HG02970 (cell line): ENCODE data around the gene IL18R1.

ENCODE experiments used
- ATAC-seq: cut with Tn5 transposase; IDR thresholded peaks from one replicate; pipeline ENCODE4 v1.9.1; 2021; ENCODE audit warnings: mild to moderate bottlenecking, moderate library complexity, moderate number of reproducible peaks; ENCODE audit not compliant: unreplicated experiment, low FRiP score

The IL18R1 gene

DNA sequence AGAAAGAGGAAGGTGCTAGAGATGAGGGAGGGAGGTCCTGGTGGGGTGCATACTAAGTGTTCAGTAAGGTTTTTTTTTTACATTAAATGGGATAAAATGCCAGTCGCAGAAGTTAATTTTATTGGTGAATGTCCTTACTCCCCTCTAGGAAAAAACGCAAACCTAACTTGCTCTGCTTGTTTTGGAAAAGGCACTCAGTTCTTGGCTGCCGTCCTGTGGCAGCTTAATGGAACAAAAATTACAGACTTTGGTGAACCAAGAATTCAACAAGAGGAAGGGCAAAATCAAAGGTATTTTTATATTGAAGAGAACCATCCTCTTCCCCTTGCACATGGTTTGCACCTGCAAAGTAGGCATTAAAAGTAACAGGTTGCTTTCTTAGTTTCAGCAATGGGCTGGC lies 12.7 kb upstream of the IL18R1 start:
- ATAC-seq, result no peak

DNA sequence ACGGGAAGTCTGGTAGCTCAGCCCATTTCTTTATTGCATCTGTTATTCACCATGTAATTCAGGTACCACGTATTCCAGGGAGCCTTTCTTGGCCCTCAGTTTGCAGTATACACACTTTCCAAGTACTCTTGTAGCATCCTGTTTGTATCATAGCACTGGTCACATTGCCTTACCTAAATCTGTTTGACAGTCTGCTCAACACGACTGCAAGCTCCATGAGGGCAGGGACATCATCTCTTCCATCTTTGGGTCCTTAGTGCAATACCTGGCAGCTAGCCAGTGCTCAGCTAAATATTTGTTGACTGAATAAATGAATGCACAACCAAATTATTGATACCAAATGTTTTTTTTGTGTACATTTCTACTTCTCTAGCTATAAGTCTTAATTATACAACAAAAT lies 11.2 kb upstream of the IL18R1 start:
- ATAC-seq, result no peak

DNA sequence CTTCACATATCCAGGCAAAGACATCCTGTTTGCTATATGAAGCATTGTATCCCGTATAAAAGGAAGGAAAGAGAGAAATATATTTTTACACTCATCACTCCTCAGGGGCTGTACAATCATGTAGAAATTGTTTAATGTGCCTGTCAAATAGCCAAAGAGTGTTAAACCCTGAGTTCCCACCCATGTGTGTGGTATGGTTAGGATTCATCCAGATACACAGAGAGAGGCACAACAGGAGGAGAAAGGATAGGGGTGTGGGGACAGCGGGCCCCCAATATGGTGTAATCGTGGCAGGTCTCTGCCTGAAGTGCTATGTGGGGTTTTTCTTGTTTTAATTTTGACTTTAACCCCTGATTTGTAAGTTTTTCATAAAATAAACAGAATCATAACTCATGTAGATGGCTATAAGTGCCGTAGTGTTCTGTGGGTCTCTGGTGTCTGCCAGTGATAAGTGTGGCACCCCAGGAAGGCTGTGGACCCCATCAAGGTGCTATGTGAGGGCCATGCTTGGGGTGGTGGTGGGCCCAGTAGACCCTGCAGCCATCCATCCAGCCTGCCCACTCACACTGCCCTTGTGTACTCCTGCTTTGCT lies 10.2 kb upstream of the IL18R1 start:
- no peak for ATAC-seq

DNA sequence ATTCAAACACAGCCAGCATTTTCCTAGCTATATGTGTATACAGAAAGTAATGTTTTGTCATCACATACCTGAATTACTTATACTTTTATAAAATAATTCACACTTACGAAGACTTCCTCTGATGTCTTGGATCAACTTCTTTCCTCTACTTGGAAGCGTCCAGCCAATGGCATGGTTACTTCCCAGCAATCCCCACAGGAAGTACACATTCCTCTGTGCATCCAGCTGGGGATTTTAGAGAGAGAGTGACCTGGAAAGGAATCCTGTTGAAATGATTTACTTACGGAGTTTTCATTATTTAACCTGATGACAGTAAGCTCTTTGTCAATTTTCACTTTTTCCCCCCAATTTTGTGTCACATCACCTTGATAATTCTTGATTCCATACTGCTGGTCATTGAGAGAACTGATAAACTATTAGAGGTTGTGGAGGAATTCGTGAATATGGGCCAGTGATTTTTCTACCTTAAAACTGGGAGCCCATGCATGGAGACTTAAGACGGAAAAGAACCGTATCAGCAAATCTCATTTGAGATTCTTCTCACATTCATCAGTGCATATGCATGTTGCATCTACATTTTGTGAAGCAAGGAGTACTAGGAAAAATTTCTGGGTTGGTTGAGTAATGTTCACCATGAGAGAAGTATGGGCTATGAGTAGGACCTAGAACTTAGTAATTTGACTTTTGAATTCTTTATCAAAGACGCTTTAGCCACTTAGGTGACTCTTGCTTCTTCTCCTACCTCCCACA lies 9.0 kb upstream of the IL18R1 start:
- no peak for ATAC-seq

DNA sequence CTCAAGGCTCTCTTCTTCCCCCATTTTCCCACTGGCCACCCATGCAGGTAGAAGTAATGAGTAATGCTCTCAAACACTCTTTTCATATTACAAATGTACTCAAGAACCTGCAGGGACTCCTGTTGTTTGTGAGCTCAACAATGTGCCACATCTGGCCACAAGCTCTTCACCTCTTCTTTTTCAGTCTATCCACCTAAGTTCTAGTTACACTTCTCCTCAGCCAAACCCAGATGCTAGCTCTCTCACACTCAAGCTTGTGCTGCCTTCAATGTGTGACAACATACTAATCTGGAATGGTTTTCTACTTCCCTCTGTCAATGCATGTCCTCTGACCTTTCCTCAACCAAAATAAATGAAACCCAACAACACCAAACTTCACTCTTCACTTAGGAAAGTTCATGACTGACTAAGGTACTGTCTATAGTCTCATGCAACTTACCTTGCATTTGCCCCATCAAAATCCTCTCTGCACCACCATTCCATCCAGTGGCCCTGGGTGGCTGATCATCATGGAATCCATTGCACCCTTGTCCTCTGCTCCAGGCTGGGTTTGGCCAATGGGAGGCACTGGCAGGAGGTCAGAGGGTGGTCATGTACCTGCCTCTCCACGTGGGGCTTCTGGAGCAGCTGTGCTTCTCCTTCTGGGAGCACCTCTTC lies 5.3 kb upstream of the IL18R1 start:
- no peak for ATAC-seq

DNA sequence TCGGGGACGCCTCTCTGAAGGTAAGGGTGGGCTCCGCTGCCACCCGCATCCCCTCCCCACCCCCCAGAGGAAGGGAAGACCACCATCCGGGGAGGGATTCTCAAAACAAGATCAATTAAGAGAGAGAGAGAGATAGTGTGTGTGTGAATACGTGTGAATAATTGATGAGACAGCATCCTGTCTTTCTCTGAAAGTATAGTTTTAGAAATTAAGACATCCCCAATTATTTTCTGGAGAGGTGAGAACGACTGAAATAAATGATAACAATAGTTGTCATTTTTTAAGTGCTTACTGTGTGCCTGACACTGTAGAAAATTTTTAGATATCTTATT lies 751 bp downstream of the IL18R1 start:
- ATAC-seq, result no peak

DNA sequence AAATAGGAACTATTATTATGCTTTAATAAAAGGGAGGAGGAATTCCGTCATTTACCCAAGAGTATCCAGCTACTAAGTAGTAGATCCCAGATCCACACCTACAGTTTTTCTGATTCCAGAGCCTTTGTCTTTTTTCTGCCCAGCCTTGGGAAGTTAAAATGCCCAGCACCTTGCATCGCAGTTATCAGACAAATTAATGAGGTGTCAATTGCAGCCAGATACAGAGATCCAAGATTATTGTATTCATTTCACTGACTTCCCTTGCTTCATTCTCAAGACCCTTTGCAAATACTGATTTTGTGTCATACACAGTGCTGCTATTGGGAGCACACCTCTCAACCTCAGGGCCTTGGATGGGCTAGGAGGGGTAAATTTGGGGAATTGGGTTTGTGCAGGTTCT lies 1.1 kb downstream of the IL18R1 start:
- no peak for ATAC-seq

DNA sequence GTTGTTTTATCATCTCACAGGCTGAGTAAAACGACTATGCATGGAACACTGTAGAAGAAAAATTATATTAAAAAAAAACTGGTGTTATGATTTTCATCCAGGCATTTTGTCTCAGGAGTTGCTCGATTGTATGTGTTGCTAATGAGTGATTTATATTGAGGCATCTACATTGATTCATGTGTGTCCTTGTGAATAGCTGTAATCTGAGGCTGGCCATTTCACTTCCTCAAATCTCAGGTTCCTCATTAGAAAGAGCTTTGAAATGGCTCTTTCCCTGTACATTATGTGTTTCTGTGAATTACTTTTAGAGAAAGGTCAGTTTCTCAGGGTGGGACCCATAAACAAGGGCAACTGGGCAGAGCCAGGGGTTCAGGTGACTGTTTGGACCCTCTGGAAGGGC lies 2.3 kb downstream of the IL18R1 start:
- no peak for ATAC-seq

DNA sequence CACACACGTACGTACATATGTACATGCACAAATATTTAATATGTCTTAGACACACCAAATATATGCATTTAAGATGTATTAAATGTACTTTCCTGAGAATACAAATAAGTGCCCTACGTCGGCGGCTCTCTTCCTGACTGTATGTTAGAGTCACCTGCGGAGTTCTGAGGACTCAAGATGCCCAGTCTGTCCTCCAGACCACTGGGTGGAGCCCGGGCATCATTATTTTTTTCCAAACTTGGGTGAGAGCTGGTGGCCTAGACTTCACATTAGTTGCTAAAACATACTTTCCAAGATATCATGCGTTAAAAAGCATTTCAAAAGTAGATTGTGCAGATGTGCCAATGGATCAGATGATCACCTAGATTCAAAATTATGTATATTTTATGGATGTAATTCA lies 2.9 kb downstream of the IL18R1 start:
- ATAC-seq, result no peak

DNA sequence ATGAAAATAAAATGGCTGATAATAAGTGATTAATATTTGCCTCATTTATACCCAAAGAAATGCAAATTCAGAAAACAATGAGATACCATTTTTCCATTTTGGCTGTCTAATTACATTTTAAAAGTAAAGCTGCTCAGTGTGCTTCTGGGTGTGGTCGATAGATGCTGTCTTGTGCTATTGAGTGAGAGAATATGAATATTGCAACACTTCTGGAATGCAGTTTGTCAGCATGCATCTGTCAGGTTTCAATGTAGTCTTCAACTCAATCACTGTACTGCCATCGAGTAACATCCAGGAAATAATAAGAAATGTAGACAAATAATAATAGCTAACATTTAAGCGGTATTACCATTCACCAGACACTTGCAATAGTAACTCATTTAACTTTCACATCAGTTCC lies 3.9 kb downstream of the IL18R1 start:
- ATAC-seq, result no peak

DNA sequence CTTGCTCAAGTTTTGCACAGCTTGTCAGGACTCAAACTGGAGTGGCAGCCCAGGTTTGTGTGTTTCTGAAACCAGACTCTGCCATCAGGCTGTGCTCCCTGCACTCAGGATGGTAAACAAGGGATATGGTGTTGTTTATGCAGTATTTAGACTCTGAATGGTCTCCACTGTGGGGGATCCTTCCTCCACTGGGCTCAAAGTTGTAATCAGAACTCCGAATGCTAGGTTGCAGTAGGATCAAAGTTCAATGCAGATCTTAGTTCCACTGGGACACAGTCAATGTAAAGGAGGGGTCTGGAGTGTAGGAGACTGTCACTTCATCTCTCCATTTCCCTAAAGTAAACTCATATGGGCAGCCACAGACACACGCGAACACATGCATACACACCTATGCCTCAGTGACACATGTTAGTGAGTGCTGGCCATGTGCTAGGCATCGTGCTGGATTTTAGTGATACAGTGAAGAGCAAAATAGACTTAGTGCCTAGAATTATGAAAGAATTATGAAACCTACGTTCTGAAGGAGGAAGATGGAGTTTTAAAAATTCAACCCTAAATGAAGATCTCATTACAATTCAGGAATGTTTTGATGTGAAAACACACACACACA lies 6.1 kb downstream of the IL18R1 start:
- no peak for ATAC-seq

DNA sequence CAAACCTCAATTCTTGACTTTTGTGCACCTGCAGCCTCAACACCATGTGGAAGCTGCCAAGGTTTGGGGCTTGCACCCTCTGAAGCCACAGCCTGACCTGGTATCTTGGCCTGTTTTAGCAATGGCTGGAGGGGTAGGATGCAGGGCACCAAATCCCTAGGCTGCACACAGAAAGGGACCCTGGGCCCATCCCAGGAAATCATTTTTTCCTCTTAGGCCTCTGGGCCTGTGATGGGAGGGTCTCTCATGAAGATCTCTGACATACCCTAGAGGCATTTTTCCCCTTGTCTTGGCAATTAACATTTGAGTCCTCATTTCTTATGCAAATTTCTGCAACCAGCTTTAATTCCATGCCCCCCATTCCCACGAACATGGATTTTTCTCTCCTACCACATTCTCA lies 10.2 kb downstream of the IL18R1 start:
- ATAC-seq, result no peak

DNA sequence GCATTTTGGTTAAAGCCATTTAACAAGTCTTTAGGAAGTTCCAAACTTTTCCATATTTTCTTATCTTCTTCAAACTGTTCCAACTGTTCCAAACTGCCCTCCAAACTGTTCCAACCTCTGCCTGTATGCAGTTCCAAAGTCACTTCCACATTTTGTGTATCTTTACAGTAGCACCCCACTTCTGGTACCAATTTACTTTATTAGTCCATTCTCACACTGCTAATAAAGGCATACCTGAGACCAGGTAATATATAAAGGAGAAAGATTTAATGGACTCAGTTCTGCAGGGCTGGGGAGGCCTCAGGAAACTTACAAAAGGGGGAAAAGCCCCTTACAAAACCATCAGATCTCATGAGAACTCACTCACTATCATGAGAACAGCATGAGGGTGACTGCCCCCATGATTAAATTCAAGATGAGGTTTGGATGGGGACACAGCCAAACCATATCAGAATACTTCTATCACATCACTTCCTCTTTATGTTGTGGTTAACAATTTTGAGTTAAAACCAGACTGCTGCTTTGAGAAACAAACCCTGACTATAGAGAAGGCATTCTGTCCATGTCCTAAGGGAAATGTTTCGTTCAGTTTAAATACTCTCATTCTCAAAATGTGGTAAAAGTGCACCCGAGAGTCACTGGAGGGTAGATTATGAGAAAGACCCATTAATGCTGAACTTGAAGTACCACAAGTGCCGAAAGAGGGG lies 11.0 kb downstream of the IL18R1 start:
- ATAC-seq, result peak; percentile 63

DNA sequence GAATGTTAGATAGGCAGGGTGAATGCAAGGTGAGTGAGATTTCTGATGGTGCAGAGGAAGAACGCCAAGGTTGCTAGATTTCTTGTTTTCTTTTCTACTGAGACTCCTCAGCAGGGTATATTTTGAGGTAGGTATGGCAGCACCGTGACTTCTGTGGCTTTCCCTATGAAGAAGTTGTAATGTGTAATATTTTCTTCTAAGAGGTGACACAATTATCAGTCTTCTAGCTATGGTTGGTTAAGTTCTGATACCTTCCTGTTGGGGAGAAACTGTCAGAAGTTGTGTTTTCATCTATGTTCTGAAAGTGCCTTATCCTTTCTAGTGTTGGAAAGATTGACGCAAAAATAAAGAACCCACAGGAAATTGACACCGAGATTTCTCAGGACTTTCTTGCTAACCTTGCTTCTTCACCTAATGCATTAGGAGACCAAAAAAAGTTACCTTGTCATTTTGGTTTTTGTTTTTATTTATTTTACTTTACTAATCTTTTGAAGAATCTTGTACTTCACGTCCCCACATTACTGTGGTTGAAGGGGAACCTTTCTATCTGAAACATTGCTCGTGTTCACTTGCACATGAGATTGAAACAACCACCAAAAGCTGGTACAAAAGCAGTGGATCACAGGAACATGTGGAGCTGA lies 11.9 kb downstream of the IL18R1 start:
- ATAC-seq, result peak; percentile 54

DNA sequence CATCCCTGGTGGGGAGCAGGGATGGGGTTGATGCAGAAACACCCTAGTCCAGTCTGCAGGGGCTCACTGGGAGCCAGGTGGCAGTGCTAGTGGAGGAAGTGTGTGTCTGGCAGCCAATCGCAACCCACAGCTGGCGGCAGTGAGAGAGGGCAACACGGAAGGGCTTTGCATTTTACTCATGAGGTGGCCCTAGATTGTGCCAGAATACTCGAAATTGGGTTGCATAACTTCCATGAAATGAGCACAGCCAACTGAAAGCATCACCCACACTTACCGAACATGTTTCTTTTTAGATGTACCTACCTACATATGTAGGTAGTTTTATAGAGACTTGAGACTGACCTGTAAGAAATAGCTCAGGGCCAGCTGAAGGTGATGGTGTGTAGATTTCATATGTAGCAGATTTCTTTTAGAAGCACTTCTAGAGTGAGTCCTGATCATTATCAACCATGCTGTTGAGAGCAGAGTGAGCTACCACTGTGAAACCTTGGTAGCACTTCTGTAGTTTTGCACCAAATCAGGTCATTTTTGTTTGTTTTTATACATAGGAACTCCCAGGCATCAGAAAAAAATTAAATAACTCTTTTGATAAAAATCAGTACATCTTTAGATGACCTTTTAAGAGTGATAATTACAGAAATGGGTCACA lies 13.0 kb downstream of the IL18R1 start:
- no peak for ATAC-seq

DNA sequence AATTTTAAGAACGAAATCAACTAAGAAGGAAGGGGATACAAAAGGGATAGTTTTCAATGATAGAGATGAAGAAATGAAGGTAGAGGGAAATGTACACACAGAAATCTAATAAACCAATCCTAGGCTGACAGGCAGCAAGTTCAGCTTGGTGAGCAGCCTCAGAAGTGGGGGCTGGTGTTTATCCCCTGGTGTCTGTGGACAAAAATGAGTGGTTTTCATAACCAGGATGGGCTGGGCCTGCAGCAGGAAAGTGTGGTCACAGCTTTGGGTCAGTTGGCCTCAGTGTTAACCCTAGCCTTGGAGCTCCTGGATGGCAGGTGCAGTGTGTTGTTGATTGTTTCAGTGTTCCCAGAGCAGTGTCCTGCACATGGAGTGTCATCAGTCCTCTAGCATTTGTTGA lies 14.3 kb downstream of the IL18R1 start:
- no peak for ATAC-seq

DNA sequence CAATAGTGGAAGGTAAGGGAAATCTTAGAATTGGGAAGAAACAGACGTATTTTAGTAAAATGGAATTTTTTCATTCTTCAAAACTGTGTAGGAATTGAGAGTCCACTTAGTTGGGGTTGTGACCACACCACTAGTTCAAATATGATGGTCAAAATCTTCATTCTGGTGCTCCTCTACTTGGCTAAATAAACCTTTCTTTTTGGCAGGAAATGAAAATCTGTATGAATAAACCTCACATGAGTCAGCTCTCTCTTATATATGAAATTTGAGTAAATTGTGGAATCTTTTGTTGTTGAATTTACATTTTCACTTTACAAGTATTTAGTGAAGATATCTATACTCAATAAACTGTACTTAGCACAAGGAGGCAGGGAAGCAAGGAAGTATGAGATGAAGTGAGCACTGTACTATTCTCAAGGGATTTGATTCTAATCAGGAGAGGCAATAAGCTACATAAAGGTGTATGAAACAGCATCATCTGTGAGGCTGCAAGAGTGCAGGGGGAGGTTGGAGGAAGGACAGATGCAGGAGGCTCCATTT lies 20.5 kb downstream of the IL18R1 start:
- no peak for ATAC-seq

DNA sequence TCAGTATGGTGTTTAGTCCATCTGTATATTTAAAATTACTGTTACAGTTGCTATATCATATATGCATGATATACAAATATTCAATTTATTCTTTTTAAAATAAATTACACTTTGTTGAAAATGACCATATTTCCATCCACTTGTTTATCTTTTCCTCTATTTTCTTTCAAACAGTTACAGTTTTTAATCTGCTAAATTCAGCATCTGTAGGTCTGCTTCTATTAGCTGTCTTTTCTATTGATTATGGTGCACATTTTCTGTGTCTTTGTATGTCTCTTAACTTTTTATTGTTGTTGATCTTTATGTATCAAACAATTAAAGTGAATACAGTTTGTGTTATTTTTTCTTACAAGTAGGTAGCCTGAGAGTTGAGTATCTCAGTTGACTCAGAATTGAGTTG lies 28.1 kb downstream of the IL18R1 start:
- ATAC-seq, result no peak

DNA sequence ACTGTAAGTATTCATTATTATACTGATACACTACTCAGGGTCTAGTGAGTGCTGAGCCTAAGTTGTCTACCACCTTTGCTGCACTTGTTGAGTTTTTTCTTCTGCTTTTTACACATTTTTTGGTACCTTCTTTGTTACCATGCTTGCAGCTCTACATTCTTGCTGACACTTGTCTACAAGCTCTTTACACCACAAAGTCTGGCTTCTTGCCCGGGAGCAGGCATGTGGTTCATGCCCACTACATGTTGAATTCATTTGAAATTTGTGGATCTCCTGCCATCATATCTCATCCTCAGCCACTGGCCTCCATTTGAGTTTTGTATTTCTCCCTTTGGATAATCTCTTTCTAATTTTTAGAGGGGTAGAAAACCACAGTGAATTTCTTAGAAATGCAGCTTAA lies 29.9 kb downstream of the IL18R1 start:
- no peak for ATAC-seq

DNA sequence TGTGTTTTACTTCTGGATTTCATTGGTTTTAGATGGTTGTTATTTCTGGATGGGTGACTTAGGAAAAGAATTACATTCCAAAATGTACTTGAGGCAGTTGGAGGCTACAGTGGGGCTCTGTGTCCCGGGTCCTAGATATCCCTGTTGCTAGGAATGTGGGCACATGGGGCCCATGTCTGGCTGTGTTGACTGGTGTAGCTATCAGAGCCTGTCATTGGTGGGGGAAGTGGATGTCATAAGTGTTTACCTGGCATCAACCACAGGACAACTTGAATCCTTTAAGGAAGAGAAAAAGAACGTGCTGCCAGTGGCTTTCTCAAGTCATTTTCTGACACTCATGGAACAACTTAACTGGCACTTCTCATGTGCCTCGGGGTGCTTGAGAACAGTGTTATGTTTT lies 30.4 kb downstream of the IL18R1 start:
- ATAC-seq, result no peak
